Measurements from ENCODE around the gene ANKRD22. TPM values are rescaled to one million over a fixed set of nuclear protein-coding genes. Genes with fewer than 3 reads are reported as not detected.
"Not testable (repeated sequence)": the region's sequence is repeated elsewhere in the genome, so short reads cannot be mapped to it uniquely, and the experiment has no call there.

Gene ANKRD22
- total RNA-seq, 2 donors from 2014 or later = 13.7 to 21.6 TPM

- ATAC-seq (no peak), DNase-seq (no peak)
- intact Hi-C loops (cut with DNase I, micrococcal nuclease) = loop anchor here in 1 of 2 donors (10.0 kb wide), 1 partner anchor 163 kb away; no protein-coding TSS in a partner anchor
Measured at GRCh38 chr10:88841316-88842111, 10.1 kb downstream of the ANKRD22 start.

- DNase-seq (no peak), ATAC-seq (no peak)
- intact Hi-C loops (cut with DNase I, micrococcal nuclease) = loop anchor here in 1 of 2 donors (10.0 kb wide), 1 partner anchor 164 kb away; no protein-coding TSS in a partner anchor
Measured at GRCh38 chr10:88840881-88841280, 10.8 kb downstream of the ANKRD22 start.

- intact Hi-C loops (cut with DNase I, micrococcal nuclease) = loop anchor here in 1 of 2 donors (10.0 kb wide), 1 partner anchor 165 kb away; no protein-coding TSS in a partner anchor
- DNase-seq (no peak), ATAC-seq (no peak)
Measured at GRCh38 chr10:88840104-88840503, 11.5 kb downstream of the ANKRD22 start.

- ATAC-seq (no peak), DNase-seq (no peak)
- intact Hi-C loops (cut with DNase I, micrococcal nuclease) = loop anchor here (10.0 kb wide), 2 partner anchors 96 to 186 kb away; no protein-coding TSS in a partner anchor
Measured at GRCh38 chr10:88838766-88839350, 12.8 kb downstream of the ANKRD22 start.

GRCh38 chr10:88837632-88838031 is 14.0 kb downstream of the ANKRD22 start:
- not testable (repeated sequence) for DNase-seq
- peak; percentile 19 for ATAC-seq
- intact Hi-C loops (cut with DNase I, micrococcal nuclease) = loop anchor here (10.0 kb wide), 2 partner anchors 97 to 187 kb away; no protein-coding TSS in a partner anchor

- DNase-seq = no peak
- ATAC-seq = peak; percentile 37
- intact Hi-C loops (cut with DNase I, micrococcal nuclease) = loop anchor here (2.0 to 10.0 kb wide), 3 partner anchors 97 to 189 kb away; no protein-coding TSS in a partner anchor
Measured at GRCh38 chr10:88835910-88836221, 15.8 kb downstream of the ANKRD22 start.

- DNase-seq = peak; percentile 81 to 91
- peak; percentile 96 for ATAC-seq
- intact Hi-C loops (cut with DNase I, micrococcal nuclease) = loop anchor here (2.0 to 10.0 kb wide), 3 partner anchors 97 to 189 kb away; no protein-coding TSS in a partner anchor
Measured at GRCh38 chr10:88835096-88835909, 16.3 kb downstream of the ANKRD22 start.

GRCh38 chr10:88833723-88834122 is 17.9 kb downstream of the ANKRD22 start:
- DNase-seq (no peak), ATAC-seq (no peak)
- intact Hi-C loops (cut with DNase I, micrococcal nuclease) = loop anchor here (2.0 to 10.0 kb wide), 3 partner anchors 99 to 191 kb away; no protein-coding TSS in a partner anchor

GRCh38 chr10:88833156-88833555 is 18.5 kb downstream of the ANKRD22 start:
- DNase-seq = no peak
- ATAC-seq = no peak
- intact Hi-C loops (cut with DNase I, micrococcal nuclease) = loop anchor here (10.0 kb wide), 2 partner anchors 102 to 192 kb away; no protein-coding TSS in a partner anchor

- DNase-seq (no peak), ATAC-seq (no peak)
- intact Hi-C loops (cut with DNase I, micrococcal nuclease) = loop anchor here (10.0 kb wide), 2 partner anchors 102 to 192 kb away; no protein-coding TSS in a partner anchor
Measured at GRCh38 chr10:88832376-88832775, 19.3 kb downstream of the ANKRD22 start.

GRCh38 chr10:88831709-88832108 is 19.9 kb downstream of the ANKRD22 start:
- DNase-seq (no peak), ATAC-seq (no peak)
- intact Hi-C loops (cut with DNase I, micrococcal nuclease) = loop anchor here (10.0 kb wide), 2 partner anchors 103 to 193 kb away; no protein-coding TSS in a partner anchor

GRCh38 chr10:88830643-88831268 is 20.9 kb downstream of the ANKRD22 start:
- intact Hi-C loops (cut with DNase I, micrococcal nuclease) = loop anchor here (10.0 kb wide), 2 partner anchors 104 to 194 kb away; no protein-coding TSS in a partner anchor

GRCh38 chr10:88828310-88828709 is 23.3 kb downstream of the ANKRD22 start:
- ATAC-seq (no peak), DNase-seq (no peak)
- intact Hi-C loops (cut with DNase I, micrococcal nuclease) = no loop called here

More at GRCh38 chr10:88830643-88831268, 20.9 kb downstream of the ANKRD22 start:
- no peak for ATAC-seq
- no peak for DNase-seq

GRCh38 chr10:88827671-88828070 is 24.0 kb downstream of the ANKRD22 start:
- ATAC-seq = no peak
- no peak for DNase-seq
- intact Hi-C loops (cut with DNase I, micrococcal nuclease) = no loop called here

GRCh38 chr10:88826388-88826787 is 25.3 kb downstream of the ANKRD22 start:
- intact Hi-C loops (cut with DNase I, micrococcal nuclease) = no loop called here
- ATAC-seq = no peak
- no peak for DNase-seq

- intact Hi-C loops (cut with DNase I, micrococcal nuclease) = no loop called here
- ATAC-seq (no peak), DNase-seq (no peak)
Measured at GRCh38 chr10:88820748-88821401, 30.8 kb downstream of the ANKRD22 start.

GRCh38 chr10:88819290-88819689 is 32.4 kb downstream of the ANKRD22 start:
- DNase-seq (no peak), ATAC-seq (no peak)
- intact Hi-C loops (cut with DNase I, micrococcal nuclease) = no loop called here

GRCh38 chr10:88813200-88813599 is 38.4 kb downstream of the ANKRD22 start:
- intact Hi-C loops (cut with DNase I, micrococcal nuclease) = no loop called here
- ATAC-seq (no peak), DNase-seq (no peak)

All from left colon (tissue), 2 donors.